Nephron progenitor cell (in vitro differentiated cells): ENCODE results near the gene EDEM3.

Experiments
- DNase-seq: peaks from one replicate; pipeline ENCODE4 v3.0.0; 2021
- H3K27ac Mint-ChIP-seq: 2 replicates; pipeline ENCODE4 v1.8.0; 2021; ENCODE audit warnings: mild to moderate bottlenecking, moderate library complexity, mixed read lengths
- H3K27me3 Mint-ChIP-seq: 2 replicates; pipeline ENCODE4 v1.8.0; 2021; ENCODE audit warnings: mild to moderate bottlenecking, low read depth, mixed read lengths; ENCODE audit not compliant: poor library complexity
- H3K36me3 Mint-ChIP-seq: 2 replicates; pipeline ENCODE4 v1.8.0; 2021; ENCODE audit warnings: low read depth, mixed read lengths
- H3K4me1 Mint-ChIP-seq: 2 replicates; pipeline ENCODE4 v1.8.0; 2021; ENCODE audit warnings: mixed read lengths
- H3K4me3 Mint-ChIP-seq: 2 replicates; pipeline ENCODE4 v1.8.0; 2021; ENCODE audit warnings: mild to moderate bottlenecking, moderate library complexity, mixed read lengths
- H3K9me3 Mint-ChIP-seq: 2 replicates; pipeline ENCODE4 v1.8.0; 2021; ENCODE audit warnings: mild to moderate bottlenecking, moderate library complexity, mixed read lengths
- CTCF ChIP-seq: fragments of 200-600 bp; sonication (generic); IDR thresholded peaks from 2 replicates; pipeline ENCODE4 v1.5.0; 2021; ENCODE audit warnings: antibody characterized with exemption

The EDEM3 gene

GRCh38 chr1:184775329-184775728 lies 20.7 kb upstream of the EDEM3 start:
- H3K27me3 Mint-ChIP-seq = peaks cover 15% of the 10 kb centered on the region
- no peaks in the 10 kb centered on the region for H3K9me3 Mint-ChIP-seq
- no peak for DNase-seq
- H3K27ac Mint-ChIP-seq = no peak overlapping the region
- no peaks in the 10 kb centered on the region for H3K36me3 Mint-ChIP-seq
- no peaks in the 10 kb centered on the region for H3K4me1 Mint-ChIP-seq
- TF ChIP-seq CTCF = no peak
- no peak overlapping the region for H3K4me3 Mint-ChIP-seq

DNA sequence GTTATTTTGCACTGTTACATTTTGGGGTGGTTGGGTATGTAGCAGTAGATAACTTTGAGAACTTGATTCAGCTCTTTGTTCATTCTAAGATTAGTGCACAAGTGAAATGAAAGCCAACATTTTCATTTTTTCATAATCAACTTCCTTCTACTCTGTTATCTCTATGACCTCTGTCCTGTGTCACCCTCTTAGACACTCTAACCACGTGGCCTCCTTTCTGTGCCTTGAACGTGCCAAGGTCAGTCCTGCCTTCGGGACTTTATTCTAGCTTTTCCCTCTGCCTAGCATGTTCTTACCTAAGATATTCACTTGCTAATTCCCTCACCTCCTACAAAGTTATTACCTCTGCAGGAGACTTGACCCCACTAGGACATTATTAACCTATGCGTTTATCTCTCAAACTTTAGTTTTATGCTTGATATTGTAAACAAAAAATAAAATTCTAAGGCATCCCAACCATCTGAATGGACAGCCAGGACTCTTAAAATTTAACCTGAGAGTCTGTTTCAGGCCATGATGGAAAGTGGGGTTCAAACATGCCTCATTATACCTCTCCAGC lies 19.2 kb upstream of the EDEM3 start:
- no peak for TF ChIP-seq CTCF
- Mint-ChIP-seq H3K9me3 (no peaks in the 10 kb centered on the region), H3K36me3 (no peaks in the 10 kb centered on the region), H3K27me3 (peaks cover 12% of the 10 kb centered on the region), H3K4me3 (no peak overlapping the region), H3K4me1 (no peaks in the 10 kb centered on the region), H3K27ac (no peak overlapping the region)
- no peak for DNase-seq

DNA sequence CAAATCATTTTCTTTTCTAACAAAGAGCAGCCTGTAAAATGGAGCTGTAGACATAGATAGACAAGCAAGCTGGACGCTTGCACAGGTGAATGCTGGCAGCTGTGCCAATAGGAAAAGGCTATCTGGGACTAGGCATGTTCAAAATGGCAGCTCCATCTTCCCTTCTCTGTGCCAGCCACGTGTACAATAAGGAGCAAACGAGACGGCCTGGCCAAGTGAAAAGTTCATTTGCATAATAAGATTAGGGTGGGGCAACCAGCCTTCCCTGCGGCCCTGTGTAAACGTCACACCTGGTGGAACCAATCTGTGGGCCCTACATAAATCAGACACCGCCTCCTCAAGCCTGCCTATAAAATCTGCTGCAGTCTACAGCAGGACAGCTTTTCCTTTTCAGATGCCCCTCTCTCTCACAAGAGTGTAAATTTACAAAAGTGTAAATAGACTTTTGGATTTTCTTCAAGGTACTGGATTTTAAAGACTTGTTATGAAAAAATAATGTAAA lies 16.6 kb upstream of the EDEM3 start:
- Mint-ChIP-seq H3K27ac (no peak overlapping the region), H3K4me3 (no peak overlapping the region), H3K9me3 (no peaks in the 10 kb centered on the region), H3K36me3 (no peaks in the 10 kb centered on the region), H3K4me1 (no peaks in the 10 kb centered on the region), H3K27me3 (peaks cover 18% of the 10 kb centered on the region)
- no peak for TF ChIP-seq CTCF
- DNase-seq = no peak

DNA sequence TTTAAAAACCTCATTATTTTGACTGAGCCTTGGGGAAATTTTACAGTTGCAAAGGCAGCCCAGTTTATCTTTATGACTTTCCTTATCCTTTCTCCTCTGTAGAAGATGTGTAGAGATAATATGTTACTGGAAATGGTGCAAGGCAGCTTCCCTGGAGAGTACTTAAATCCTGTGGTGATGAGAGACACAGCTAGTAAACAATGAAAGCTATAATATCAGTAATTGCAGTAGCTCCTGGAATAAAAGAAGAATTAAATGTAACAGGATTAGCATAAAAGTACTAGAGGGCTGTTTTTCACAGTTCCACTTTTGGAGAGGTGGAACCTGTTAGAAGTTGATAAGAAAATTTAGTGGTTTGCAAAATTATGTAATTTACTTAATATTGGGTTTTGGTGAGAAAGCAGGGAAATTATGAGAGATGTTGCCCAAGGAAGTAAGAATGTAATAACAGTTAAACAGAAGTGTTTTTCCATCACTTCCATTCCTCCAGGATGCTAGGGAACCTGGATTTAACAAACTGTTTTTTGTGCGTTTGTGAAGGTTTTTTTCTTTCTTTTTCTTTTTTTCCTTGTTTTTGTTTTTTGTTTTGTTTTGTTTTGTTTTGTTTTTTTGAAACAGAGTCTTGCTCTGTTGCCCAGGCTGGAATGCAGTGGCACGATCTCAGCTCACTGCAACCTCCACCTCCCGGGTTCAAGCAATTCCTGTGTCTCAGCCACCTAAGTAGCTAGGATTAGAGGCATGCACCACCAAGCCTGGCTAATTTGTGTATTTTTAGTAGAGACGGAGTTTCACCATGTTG lies 15.7 kb upstream of the EDEM3 start:
- no peak for TF ChIP-seq CTCF
- no peaks in the 10 kb centered on the region for H3K4me1 Mint-ChIP-seq
- H3K27ac Mint-ChIP-seq = no peak overlapping the region
- H3K27me3 Mint-ChIP-seq = peaks cover 16% of the 10 kb centered on the region
- no peak for DNase-seq
- no peaks in the 10 kb centered on the region for H3K36me3 Mint-ChIP-seq
- H3K4me3 Mint-ChIP-seq = no peak overlapping the region
- H3K9me3 Mint-ChIP-seq = no peaks in the 10 kb centered on the region

- H3K4me3 Mint-ChIP-seq = no peak overlapping the region
- DNase-seq = no peak
- peaks cover 8% of the 10 kb centered on the region for H3K27me3 Mint-ChIP-seq
- H3K9me3 Mint-ChIP-seq = no peaks in the 10 kb centered on the region
- H3K36me3 Mint-ChIP-seq = no peaks in the 10 kb centered on the region
- no peaks in the 10 kb centered on the region for H3K4me1 Mint-ChIP-seq
- no peak for TF ChIP-seq CTCF
- no peak overlapping the region for H3K27ac Mint-ChIP-seq
Observed at GRCh38 chr1:184769241-184769640, 14.6 kb upstream of the EDEM3 start.

- Mint-ChIP-seq H3K27ac (no peak overlapping the region), H3K36me3 (peaks cover under 1% of the 10 kb centered on the region), H3K9me3 (peaks cover 7% of the 10 kb centered on the region), H3K27me3 (peaks cover 10% of the 10 kb centered on the region), H3K4me1 (no peaks in the 10 kb centered on the region), H3K4me3 (no peak overlapping the region)
- TF ChIP-seq CTCF = no peak
- no peak for DNase-seq
Observed at GRCh38 chr1:184768467-184768866, 13.8 kb upstream of the EDEM3 start.
